NCI-H82 treated with DMSO at 0.1 percent for 48 hours (cell line): ENCODE data around the gene IFT80.

Experiments used
- DNase-seq: peaks from one replicate; lab custom pipeline; 2025; ENCODE audit not compliant: unreplicated experiment; lab: John Stamatoyannopoulos, UW

IFT80 gene

DNA sequence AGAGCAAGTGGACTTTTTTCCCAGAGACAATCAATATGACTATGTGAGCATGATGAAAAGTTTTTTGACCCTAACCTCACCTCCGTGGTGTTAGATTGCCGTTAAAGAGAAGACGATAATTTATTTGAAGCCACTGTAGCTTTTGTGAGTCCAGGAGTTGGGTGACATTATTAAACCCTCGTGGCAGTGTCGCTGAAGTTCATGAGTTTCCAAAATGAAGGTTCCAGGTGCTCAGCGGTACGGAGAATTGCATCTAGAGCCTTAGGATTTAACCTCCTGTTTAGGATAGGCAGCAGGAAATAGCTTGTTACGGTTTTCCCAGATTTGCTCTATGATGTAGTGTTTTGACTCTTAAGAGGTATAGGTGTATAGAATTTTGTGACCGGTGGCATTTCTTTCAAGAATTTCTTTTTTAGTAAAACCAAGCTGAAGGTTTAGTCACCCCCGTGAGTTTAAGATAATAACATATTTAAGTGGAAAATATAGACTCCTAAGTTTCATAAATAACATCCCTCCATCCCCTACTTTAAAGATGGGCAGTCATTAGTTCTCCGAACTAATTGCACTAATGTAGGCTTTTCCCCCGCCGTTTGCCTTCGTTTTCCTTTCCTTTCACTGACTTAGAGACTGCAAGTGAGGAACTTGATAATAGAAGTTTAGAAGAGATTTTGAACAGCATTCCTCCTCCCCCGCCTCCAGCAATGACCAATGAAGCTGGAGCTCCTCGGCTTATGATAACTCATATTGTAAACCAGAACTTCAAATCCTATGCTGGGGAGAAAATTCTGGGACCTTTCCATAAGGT lies 2.5 kb upstream of the IFT80 start:
- no peak for DNase-seq

DNA sequence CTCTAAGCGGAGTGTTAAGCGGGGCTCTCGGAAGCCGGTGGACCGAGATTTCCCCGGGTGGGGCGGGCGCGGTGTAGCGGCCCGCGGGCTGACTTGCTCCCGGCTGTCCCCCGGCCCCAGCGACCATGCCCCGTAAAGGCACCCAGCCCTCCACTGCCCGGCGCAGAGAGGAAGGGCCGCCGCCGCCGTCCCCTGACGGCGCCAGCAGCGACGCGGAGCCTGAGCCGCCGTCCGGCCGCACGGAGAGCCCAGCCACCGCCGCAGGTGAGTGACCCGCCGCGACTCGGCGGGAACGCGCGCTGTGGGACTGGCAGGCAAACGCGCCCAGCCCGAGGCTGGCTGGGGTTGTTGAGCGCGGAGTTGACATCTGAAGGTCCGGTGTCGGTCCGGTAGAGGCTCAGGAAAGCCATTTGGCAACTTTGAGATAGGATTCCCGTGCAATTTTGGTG lies 1.7 kb upstream of the IFT80 start:
- DNase-seq: no peak

DNA sequence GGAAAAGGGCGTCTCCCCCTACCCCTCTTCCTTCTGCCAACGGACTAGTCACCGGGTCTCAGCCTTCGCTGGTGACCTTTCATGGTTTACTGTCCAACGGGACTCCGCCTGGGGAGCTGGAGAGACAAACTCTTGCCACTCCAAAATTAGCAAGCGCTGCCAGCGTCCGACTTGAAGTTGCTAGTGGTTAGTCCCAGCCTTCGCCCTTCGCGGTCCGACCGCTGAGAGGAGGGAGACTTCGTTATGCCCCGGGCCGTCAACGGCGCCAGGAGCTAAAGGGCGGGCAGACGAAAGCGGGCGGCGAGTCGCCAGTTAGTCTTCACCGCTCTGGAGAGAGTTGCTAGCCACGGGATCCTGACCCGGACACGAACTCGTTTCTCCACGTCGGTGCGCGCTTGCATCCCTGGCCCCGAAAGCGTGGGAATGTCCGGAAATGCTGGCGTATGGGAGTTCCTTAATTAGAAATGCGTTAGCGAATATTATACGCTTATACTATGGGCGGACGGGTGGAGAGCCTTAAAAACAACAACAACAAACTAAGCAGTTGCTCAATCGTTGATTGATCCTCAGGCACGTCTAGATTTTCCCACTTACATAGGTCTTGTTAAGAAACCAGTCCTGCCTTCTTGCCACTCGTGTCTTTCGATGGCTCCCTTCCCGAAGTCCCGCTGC lies 1.1 kb upstream of the IFT80 start:
- DNase-seq: no peak

DNA sequence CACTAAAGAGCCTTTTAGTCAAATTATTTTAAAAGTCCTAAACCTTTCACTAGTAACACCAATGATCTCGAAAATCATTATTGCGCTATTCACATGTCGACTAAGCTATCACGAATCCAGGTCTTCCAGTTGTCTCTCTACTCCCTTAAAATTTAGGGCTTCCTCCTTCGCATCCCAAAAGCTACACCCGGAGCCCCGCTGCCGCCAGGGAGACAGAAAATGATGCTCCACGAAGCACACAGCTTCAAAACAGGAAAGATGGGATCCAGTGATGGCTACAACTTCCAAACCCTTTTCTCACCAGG lies 253 bp downstream of the IFT80 start:
- DNase-seq: no peak

DNA sequence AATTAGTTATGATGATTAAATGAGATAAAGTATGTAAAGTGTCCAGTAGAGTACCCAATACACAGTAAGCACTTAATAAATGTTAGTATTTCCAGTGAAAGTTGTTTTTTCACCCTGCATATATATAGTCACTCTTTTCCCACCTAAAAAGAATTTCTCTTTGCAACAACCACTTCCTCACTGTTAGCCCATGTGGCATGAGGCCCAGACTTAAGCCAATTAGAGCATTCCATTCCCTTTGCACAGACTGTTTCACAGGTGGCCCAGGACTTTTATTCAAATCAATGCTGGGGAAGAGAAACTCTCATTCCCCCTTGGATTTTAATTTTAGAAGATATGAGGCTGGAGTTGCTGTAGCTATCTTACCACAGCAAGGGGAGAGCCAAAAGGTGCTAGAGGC lies 3.7 kb downstream of the IFT80 start:
- peak; percentile 97 for DNase-seq

DNA sequence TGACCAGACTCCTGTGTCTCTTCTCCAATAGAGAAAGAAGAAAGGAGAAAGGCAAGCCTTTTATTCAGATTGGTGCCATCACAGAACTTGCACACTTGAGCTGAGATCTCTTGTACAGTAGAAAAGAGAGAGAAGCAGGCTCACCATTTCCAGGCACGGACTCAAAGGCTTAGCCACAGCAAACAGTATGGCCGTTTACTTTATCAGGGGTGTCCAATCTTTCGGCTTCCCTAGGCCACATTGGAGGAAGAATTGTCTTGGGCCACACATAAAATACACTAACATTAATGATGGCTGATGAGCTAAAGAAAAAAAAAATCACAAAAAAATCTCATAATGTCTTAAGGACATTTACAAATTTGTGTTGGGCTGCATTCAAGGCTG lies 5.0 kb downstream of the IFT80 start:
- no peak for DNase-seq

DNA sequence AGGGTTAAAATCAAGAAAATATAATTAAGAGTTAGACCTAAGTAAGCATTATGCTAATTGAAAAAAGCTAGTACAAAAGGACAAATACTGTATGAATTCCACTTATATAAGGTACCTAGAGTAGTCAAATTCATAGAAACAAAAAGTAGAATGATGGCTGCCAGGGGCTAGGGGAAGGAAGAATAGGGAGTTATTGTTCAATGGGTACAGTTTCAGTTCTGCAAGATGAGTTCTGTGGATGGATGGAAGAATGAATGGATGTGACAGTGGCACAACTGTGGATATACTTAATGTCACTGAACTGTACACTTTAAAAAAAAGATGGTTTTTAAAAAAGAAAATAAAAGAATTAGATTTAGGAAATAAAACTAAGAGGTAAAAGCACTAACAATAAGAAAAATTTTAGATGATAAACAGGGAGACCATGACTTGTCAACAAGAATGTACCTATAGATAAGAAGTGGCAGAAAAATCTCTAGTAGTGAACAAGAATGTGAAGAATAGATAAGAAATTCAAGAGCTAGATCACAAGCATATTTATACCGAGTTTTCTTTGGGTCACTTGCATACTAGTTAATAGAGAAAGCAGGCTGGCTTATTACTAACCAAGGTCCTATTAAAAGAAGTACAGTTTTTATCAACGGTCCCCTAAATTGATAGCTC lies 5.5 kb downstream of the IFT80 start:
- no peak for DNase-seq

DNA sequence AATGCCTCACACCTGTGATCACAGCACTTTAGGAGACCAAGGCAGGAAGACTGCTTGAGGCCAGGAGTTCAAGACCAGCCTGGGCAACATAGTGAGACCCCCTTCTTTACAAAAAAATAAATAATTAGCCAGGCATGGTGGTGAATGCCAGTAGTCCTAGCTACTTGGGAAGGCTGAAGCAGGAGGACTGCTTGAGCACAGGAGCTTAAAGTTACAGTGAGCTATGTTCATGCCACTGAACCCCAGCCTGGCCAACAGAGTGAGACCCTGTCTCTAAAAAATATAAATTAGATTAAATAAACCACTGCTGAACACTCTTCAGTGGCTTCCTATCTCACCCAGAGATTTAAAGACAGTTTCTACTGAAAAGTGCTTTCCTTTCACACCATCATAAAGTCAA lies 6.2 kb downstream of the IFT80 start:
- DNase-seq: no peak

DNA sequence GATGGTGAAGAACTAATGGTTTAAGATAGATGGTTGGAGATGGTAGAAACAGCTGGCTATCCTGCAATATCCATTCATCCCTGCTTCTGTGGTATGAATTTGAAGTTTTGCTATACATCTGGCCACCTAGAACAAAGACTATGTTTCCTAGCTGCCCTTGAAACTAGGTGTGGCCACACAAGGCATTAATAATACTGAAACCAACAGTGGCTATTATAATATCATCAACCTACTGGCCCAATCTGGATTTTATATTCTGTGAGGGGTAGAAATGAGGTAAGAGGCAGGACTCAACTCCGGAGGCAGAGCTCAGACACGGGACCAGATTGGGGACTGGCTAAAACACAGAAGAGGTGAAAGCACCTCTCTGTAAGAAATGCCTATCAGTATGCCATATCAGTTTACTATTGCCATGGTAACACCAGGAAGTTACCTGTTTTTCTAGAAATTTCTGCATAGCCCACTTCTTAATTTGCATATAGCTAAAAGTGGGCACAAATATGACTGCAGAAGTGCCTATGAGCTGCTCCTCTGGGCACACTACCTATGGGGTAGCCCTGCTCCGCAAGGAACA lies 8.4 kb downstream of the IFT80 start:
- no peak for DNase-seq

DNA sequence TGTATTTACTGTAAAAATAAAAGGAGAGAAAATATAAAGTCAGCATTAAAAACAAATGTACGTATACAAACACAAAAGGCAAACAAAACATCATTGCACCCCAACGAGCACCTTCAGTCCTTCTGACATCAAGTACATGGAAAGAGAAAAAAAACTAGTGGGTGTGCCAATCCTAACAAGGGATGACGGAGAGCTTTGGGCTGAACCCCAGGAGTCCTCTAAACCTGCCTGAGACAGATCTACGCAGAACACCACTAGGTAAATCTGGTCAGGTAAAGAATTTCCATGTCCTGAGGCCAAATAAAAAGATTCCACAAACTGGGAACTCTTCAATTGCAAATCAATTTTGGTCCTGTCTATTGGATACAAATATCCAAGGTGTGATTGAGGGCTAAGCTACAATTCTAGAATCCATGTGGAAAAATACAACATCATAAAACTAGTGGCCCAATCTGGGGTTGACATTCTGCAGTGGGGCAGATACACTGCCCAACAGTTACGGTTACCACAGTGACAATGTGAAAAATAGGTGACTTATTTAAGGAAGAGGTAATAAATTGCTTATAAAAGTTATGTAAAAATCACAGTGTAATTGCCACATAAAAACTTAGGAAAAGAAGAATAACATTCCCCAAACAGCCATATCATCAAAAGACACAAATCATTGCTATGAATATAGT lies 14.2 kb downstream of the IFT80 start:
- DNase-seq: no peak

DNA sequence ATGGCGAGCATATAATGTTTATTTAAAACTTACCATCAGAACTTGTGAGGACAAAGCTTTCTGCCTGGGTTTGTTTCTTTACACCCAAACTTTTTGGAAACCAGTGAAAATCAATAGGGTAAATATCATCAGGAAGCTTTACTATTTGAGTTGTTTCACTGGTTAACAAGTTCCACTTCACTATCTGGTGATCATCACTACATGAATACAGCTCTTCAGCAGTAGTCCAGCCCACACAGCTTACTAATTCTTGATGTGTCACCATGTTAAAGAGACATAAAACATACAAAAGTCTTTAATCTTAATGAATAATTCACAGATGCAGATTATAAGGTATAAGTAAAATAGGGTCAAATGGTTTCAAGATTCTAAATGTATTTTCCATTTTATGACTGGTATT lies 17.6 kb downstream of the IFT80 start:
- DNase-seq: no peak

DNA sequence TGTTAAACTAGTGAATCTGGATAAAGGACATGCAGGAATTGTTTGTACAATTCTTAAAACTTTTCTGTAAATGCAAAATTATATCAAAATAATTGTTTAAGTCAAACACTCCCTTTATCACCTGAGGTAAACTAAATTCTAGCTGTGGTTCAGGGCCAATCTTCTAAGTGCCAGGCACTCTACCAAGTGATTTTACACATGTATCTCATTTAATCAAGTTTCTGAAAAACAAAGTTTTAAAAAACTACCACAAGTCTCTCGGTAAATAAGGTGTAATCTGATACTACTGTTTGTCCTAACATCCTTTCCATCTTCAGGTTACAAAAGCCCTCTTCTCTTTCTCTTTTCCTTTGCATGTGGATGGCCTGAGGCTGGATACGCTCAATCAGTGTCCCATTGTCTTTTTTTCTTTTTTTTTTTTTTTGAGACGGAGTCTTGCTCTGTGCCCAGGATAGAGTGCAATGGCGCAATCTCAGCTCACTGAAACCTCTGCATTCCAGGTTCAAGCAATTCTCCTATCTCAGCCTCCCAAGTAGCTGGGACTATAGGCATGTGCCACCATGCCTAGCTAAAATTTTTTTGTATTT lies 19.3 kb downstream of the IFT80 start:
- no peak for DNase-seq

DNA sequence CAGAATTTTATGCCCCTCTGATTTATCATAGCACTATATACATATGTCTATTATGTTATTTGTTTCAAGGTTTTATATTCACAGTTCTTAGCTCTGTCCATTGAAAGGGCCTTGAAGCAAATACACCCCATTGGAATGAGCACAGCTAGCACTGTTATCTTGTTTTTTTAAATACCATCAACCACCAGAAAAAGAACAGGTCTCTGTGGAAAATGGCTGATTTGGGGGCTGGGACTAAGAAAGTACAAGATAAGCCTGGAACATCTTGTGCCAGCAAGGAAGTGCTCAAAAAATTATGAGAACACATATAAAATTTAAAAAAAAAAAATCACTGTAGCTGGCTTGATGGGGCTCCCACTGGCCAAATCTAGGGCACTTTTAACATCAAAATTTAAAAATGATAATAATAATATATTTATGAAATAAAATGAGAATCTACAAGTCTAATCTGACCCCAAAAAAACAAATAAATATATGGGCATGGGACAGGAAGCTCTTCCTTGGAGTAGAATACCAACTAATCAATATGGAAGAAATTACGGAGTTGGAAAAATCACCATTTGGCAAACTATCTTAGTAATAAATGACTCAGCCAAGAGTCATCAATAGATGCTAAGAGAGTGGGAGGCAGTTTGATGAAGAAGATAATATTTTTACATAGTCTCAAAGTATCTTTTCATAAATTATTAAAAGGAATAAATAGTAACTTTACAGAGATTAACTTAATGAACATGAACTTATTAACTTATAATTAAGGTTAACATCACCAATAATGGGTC lies 20.5 kb downstream of the IFT80 start:
- no peak for DNase-seq

DNA sequence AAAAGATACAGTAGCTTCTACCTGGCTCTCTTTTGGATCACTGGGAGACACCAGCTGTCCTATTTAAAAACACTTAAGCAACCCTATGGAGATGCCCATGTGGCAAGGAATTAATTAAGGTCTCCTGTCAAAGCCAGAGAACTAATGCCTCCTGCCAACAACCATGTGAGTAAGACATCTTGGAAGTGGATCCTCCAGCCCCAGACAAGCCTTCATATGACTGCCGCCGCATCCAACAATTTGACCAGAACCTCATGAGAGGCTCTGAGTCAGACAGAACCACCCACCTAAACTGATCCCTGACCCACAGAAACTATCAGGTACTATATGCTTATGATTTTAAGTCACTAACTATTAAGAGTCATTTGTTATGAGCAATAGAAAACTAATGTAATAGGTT lies 22.3 kb downstream of the IFT80 start:
- DNase-seq: no peak

DNA sequence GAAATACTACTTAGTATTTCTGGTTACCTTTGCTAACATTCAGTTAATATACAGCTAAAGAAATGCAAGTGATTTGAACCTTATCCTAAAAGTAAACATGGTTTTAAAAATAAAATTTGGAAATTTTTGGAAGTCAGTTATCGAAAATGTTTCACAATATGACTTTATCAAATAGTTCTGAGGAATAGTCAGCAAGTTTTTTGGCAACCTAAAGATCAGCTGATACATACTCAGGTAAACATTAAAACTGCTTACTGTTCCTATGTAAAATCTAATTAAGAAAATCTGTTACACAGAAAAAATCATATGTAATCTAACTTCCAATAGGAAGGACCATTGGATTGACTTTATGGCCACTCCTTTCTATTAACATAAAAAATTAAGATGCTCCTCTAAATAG lies 24.1 kb downstream of the IFT80 start:
- DNase-seq: no peak

DNA sequence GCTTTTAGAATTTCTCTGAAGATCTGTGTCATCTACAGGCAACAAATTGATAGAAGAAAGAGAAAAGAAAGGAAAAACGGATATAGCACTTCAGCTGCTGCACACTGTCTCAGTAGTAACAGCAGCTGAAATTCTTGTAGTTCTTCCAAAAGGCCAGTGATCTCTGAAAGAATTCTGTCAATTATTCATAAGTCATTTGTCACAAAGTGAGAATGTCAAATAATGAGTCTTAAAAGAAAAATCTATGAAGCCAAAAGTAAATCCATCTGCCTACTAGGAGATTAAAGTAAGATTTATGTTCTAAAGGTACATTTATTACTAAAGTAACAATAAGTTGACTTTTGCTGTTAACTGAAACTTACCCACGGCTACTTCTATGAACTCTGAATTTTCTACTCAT lies 24.6 kb downstream of the IFT80 start:
- no peak for DNase-seq

DNA sequence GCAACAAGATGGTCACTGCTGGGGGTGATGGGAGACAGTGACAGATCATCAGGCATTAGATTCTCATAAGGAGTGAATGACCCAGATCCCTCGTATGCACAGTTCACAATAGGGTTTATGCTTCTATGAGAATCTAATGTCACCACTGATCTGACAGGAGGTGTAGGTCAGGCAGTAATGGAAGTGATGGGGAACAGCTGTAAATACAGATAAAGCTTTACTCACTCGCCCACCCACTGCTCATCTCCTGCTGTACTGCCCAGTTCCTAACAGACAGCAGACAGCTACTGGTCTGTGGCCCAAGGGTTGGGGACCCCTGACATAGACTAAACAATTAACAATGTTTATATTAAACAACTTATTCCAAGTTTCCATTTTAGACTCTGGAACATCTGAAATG lies 25.4 kb downstream of the IFT80 start:
- no peak for DNase-seq

DNA sequence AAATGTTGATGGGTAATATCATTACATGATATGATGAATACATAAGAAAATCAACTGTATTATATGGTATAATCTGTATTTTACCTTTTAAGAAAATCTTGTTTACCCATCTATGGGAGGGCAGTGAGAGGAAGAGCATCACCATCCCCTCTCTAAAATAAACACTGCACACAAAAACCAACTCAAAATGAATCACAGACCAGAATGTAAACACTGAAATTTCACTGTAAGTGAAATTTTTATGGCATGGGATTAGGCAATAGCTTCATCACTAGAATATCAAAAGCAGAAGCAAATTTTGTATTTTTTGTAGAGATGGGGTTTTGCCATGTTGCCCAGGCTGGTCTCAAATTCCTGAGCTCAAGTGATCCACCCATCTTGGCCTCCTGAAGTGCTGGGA lies 26.2 kb downstream of the IFT80 start:
- DNase-seq: no peak

DNA sequence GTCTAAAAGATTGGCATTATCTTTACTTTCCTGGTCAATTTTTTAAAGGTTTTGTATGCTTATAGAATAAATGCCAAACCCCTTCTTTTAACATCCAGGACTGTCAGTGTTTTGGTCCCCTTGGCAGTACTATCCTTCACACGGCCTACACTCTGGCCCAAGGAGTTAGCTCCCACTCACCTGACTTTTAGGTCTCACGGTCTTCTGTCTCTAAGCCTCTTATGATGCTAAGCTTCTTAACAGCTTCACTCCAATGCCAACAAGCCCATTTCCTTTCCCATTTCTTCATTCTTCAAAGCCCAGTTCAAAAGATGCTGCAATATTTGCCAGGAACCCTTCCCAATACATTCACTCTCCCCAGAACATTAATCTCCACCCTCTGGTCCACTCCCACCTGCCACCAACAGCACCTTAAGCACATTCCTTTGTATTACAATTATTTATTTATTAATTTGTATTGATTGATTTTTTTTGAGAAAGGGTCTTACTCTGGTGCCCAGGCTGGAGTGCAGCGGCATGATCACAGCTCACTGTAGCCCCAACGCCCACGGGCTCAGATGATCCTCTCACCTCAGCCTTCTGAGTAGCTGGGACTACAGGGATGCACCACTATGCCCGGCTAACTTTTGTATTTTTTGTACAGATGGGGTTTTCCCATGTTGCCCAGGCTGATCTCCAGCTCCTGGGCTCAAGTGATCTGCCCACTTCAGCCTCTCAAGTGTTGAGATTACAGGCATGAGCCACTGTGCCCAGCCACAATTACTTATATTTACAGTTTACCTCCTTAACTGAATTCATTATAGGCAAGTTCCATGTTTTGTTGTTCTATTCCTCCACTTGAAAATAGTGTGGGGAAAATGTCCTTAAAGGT lies 27.8 kb downstream of the IFT80 start:
- peak; percentile 72 for DNase-seq
